Right ventricle myocardium inferior (tissue), 1 donor: ENCODE results near the gene CENPH. TPM values are rescaled to one million over a fixed set of nuclear protein-coding genes. Genes with fewer than 3 reads are reported as not detected.
"Not testable (repeated sequence)": the region's sequence is repeated elsewhere in the genome, so short reads cannot be mapped to it uniquely, and the experiment has no call there.

ENCODE experiments used
- ATAC-seq: fragments of 200-7000 bp; cut with Tn5 transposase; one replicate; pipeline ENCODE4 v1.9.1; 2020; ENCODE audit warnings: mild to moderate bottlenecking, moderate library complexity
- DNase-seq: peaks from one replicate; pipeline ENCODE4 v3.0.0; 2021; ENCODE audit errors: missing footprints
- intact Hi-C: fragments of 100-400 bp; cut with DNase I; formaldehyde crosslinking; loops from one replicate; pipeline ENCODE4 v1.11.0; 2022
- total RNA-seq: library from RNA; stranded (reverse); fragmentation: NEBNext Ultra II Directional; extraction: Animal tissue kit (Norgen Biotek cat#: 25700); gene quantifications from one replicate; pipeline ENCODE4 v1.2.1, GENCODE V29; 2021
- donor health status: DM: no; HTN: yes; CAD: no; lungs with severe emphysema.

Gene CENPH
- total RNA-seq, 1 donor from 2014 or later = 3.6 TPM

- intact Hi-C loops = loop anchor here (5.0 kb wide), 1 partner anchor 96 kb away; the partner anchor contains the start of gene CCDC125
- not testable (repeated sequence) for DNase-seq, ATAC-seq
These were observed 47.4 kb downstream of the CENPH start for GRCh38 chr5:69236733-69237132.

DNA sequence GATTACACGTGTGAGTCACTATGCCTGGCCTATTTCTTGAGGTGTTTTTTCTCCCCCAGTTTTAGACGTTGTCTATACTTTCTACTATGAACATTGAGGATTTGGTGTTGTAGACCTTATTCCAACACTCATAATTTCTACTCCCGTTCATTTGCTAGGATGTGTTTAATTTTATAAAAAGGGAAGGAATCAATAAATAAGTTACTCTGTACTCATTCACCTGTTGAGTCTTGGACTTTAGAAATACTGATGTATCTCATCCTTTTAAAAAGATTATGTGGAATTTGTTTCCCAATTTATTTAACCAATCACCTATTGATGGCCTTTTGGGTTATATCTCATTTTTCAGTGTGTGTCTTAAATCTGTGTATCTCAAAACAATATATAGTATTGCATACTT, 48.5 kb downstream of the CENPH start:
- intact Hi-C loops = loop anchor here (5.0 kb wide), 1 partner anchor 94 kb away; the partner anchor contains the start of gene CCDC125
- no peak for ATAC-seq
- DNase-seq = no peak

GRCh38 chr5:69238760-69239251, 49.4 kb downstream of the CENPH start:
- intact Hi-C loops = loop anchor here (5.0 kb wide), 1 partner anchor 93 kb away; the partner anchor contains the start of gene CCDC125
- ATAC-seq (no peak), DNase-seq (no peak)

DNA sequence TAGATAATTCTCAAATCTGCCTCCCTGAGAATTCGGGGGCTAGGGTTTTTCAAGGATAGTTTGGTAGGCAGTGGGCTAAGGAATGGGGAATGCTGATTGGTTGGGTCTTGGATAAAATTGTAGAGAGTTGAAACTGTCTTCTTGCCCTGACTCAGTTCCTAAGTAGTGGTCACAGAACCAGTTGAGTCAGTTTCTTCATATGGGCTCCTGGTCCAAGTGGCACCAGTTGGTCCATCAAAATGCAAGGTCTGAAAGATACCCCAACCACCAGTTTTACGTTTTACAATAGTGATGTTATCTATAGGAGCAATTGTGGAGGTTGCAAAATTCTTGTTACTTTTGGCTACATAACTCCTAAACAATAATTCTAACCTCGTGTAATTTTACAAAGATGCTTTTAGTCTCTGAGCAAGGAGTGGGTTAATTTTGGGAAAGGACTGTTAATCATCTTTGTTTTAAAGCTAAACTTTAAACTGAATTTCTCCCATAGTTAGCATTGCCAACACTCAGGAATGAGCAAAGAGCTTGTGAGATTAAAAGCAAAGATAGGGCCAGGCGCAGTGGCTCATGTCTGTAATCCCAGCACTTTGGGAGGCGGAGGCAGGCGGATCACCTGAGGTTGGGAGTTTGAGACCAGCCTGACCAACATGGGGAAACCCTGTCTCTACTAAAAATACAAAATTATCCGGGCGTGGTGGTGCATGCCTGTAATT, 53.0 kb downstream of the CENPH start:
- DNase-seq (no peak), ATAC-seq (no peak)
- intact Hi-C loops = no loop called here

- DNase-seq (no peak), ATAC-seq (no peak)
- intact Hi-C loops = no loop called here
These were observed 55.6 kb downstream of the CENPH start for GRCh38 chr5:69245031-69245430.

GRCh38 chr5:69248019-69248418, 58.6 kb downstream of the CENPH start:
- DNase-seq (no peak), ATAC-seq (no peak)
- intact Hi-C loops = no loop called here

- DNase-seq (no peak), ATAC-seq (no peak)
- intact Hi-C loops = no loop called here
These were observed 61.2 kb downstream of the CENPH start for GRCh38 chr5:69250593-69250992.

GRCh38 chr5:69252437-69252836, 63.1 kb downstream of the CENPH start:
- ATAC-seq = no peak

GRCh38 chr5:69255940-69256339, 66.6 kb downstream of the CENPH start:
- DNase-seq, ATAC-seq, intact Hi-C loops: not testable (repeated sequence)

More at GRCh38 chr5:69252437-69252836, 63.1 kb downstream of the CENPH start:
- intact Hi-C loops = no loop called here
- no peak for DNase-seq

DNA sequence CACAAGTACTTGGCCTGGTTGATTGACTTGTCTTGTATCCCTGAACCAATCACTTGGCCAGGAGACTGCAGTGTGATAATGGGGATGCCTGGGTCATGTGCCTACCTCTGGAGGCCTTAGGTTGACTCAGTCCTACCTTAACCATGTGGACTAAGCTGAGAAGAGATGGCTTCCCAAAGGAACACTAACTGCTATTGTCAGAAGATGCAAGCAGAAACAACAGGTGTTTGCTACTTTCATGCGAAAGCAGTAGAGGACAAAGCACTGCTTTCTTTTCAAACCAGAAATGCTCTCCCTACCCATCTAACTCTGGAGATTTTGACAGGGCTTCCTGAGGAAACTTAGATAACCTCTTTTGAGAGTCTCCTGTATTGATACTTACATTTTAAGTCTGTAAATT, 68.2 kb downstream of the CENPH start:
- ATAC-seq (no peak), DNase-seq (no peak)
- intact Hi-C loops = no loop called here

Other genes with a start within 250 kb of the CENPH start
- 30.2 TPM for gene SLC30A5, start 95.6 kb upstream of the CENPH start, total RNA-seq
- 3.5 TPM for gene CCNB1, start 22.4 kb upstream of the CENPH start, total RNA-seq
- gene CDK7, start 45.3 kb downstream of the CENPH start, total RNA-seq = 10.5 TPM
- 3.7 TPM for gene CCDC125, start 143.2 kb downstream of the CENPH start, total RNA-seq
- gene AK6, start 179.9 kb downstream of the CENPH start, total RNA-seq = 47.5 TPM
- 31.6 TPM for gene TAF9, start 179.9 kb downstream of the CENPH start, total RNA-seq
- 19.5 TPM for gene RAD17, start 180.2 kb downstream of the CENPH start, total RNA-seq
- 1.5 TPM for gene MARVELD2, start 225.5 kb downstream of the CENPH start, total RNA-seq